PC-3 (cell line): ENCODE data around the gene APCDD1. TPM values are rescaled to one million over a fixed set of nuclear protein-coding genes. Genes with fewer than 3 reads are reported as not detected.

Experiments
- ATAC-seq: fragments of 200-7000 bp; cut with Tn5 transposase; 2 replicates; pipeline ENCODE4 v1.9.1; 2020; ENCODE audit warnings: mild to moderate bottlenecking, moderate library complexity
- BruUV-seq: library from RNA; stranded (reverse); fragments of 400-500 nt; replicated peaks from 2 replicates; lab custom pipeline; 2021; lab: Mats Ljungman, UMichigan
- CTCF ChIA-PET: fragments of 300-600 bp; sonication (Branson Sonifier 250); formaldehyde crosslinking; loops from one replicate; lab custom pipeline; 2022; ENCODE audit warnings: antibody characterized with exemption; lab: Charles Lee
- POLR2A ChIA-PET: fragments of 300-600 bp; sonication (Branson Sonifier 250); formaldehyde crosslinking; loops from one replicate; lab custom pipeline; 2022; ENCODE audit warnings: antibody characterized with exemption; ENCODE audit not compliant: unreplicated experiment; lab: Charles Lee
- DNase-seq: peaks from one replicate; pipeline ENCODE4 v3.0.0-alpha.2; 2015
- H2AFZ ChIP-seq: fragments of 300-600 bp; sonication (generic); 2 replicates; pipeline ENCODE4 v1.6.0; 2016; ENCODE audit warnings: antibody characterized with exemption, low read length
- H3F3A ChIP-seq: fragments of 300-600 bp; sonication (generic); one replicate; pipeline ENCODE4 v1.6.0; 2017; ENCODE audit warnings: antibody characterized with exemption, low read length, control low read depth, mild to moderate bottlenecking; ENCODE audit not compliant: unreplicated experiment
- H3K27ac ChIP-seq: fragments of 300-600 bp; sonication (generic); 2 replicates; pipeline ENCODE4 v1.5.1; 2016; ENCODE audit warnings: mild to moderate bottlenecking, low read length
- H3K27me3 ChIP-seq: fragments of 300-600 bp; sonication (generic); 2 replicates; pipeline ENCODE4 v1.6.1; 2016; ENCODE audit warnings: low read length, mixed read lengths
- H3K36me3 ChIP-seq: fragments of 300-600 bp; sonication (generic); 2 replicates; pipeline ENCODE4 v1.6.1; 2016; ENCODE audit warnings: low read depth, mixed run types, low read length, mixed read lengths
- H3K4me1 ChIP-seq: fragments of 300-600 bp; sonication (generic); 2 replicates; pipeline ENCODE4 v1.5.1; 2016; ENCODE audit warnings: low read length; ENCODE audit not compliant: insufficient read depth
- H3K4me2 ChIP-seq: fragments of 300-600 bp; sonication (generic); 2 replicates; pipeline ENCODE4 v1.6.0; 2016; ENCODE audit warnings: low read length
- H3K4me3 ChIP-seq: fragments of 300-600 bp; sonication (generic); 2 replicates; pipeline ENCODE4 v1.5.1; 2016; ENCODE audit warnings: mild to moderate bottlenecking, low read length, mixed read lengths
- H3K79me2 ChIP-seq: fragments of 300-600 bp; sonication (generic); 2 replicates; pipeline ENCODE4 v1.6.1; 2017; ENCODE audit warnings: low read length, mixed read lengths
- H3K9ac ChIP-seq: fragments of 300-600 bp; sonication (generic); 2 replicates; pipeline ENCODE4 v1.6.0; 2016; ENCODE audit warnings: mild to moderate bottlenecking, low read length
- H3K9me2 ChIP-seq: fragments of 300-600 bp; sonication (generic); replicated peaks from 2 replicates; pipeline ENCODE4 v1.6.1; 2016; ENCODE audit warnings: mixed run types, low read length, mixed read lengths
- H3K9me3 ChIP-seq: fragments of 300-600 bp; sonication (generic); 2 replicates; pipeline ENCODE4 v1.6.1; 2016; ENCODE audit warnings: low read length, mixed read lengths
- H4K20me1 ChIP-seq: fragments of 300-600 bp; sonication (generic); 2 replicates; pipeline ENCODE4 v1.6.1; 2016; ENCODE audit warnings: low read length, mixed read lengths
- CTCF ChIP-seq: fragments of 300-600 bp; sonication (generic); conservative IDR thresholded peaks from 2 replicates; pipeline ENCODE4 v1.5.1; 2017; ENCODE audit warnings: antibody characterized with exemption, low read depth, mild to moderate bottlenecking, low read length
- EZH2 ChIP-seq: fragments of 300-600 bp; sonication (generic); IDR thresholded peaks from one replicate; pipeline ENCODE4 v1.6.1; 2017; ENCODE audit warnings: antibody characterized with exemption, mild to moderate bottlenecking, low read length; ENCODE audit not compliant: unreplicated experiment
- EZH2phosphoT487 ChIP-seq: fragments of 300-600 bp; sonication (generic); IDR thresholded peaks from 2 replicates; pipeline ENCODE4 v1.6.1; 2018; ENCODE audit warnings: mild to moderate bottlenecking, antibody characterized with exemption, low read length, borderline replicate concordance
- intact Hi-C: fragments of 100-400 bp; cut with micrococcal nuclease; formaldehyde crosslinking; loops from 2 replicates; pipeline ENCODE4 v1.9.0; 2023
- total RNA-seq: library from RNA; depleted of rRNA; stranded (reverse); fragments of >200 nt; gene quantifications from 2 replicates; pipeline ENCODE4 v1.2.3, GENCODE V29; 2014

APCDD1 gene
- total RNA-seq, 1 experiment from 2014 or later, result not detected

GRCh38 chr18:10462597-10462996 lies 8.2 kb downstream of the APCDD1 start:
- Histone ChIP-seq H3K9me2 (no peaks in the 10 kb centered on the region), H3K4me3 (no peak overlapping the region), H3K79me2 (no peaks in the 10 kb centered on the region), H3F3A (no peaks in the 10 kb centered on the region), H2AFZ (no peak overlapping the region), H3K4me2 (no peak overlapping the region), H3K36me3 (no peaks in the 10 kb centered on the region), H3K9me3 (no peaks in the 10 kb centered on the region), H3K4me1 (no peaks in the 10 kb centered on the region), H3K9ac (no peak overlapping the region), H4K20me1 (no peaks in the 10 kb centered on the region), H3K27ac (no peak overlapping the region), H3K27me3 (peaks cover 82% of the 10 kb centered on the region)
- no TSS peak for BruUV-seq
- no peak for TF ChIP-seq EZH2phosphoT487
- no peak for TF ChIP-seq CTCF
- no peak for TF ChIP-seq EZH2
- ATAC-seq (no peak), DNase-seq (no peak)
- intact Hi-C loops, result no loop called here
- CTCF ChIA-PET, result no interaction called here
- POLR2A ChIA-PET, result no interaction called here

- BruUV-seq, result no TSS peak
- POLR2A ChIA-PET, result no interaction called here
Measured at GRCh38 chr18:10463096-10463495, 8.7 kb downstream of the APCDD1 start.

More at GRCh38 chr18:10463096-10463495, 8.7 kb downstream of the APCDD1 start:
- H3K4me2 ChIP-seq, result no peak overlapping the region
- no peak overlapping the region for H2AFZ ChIP-seq
- DNase-seq (no peak), ATAC-seq (no peak)
- no peaks in the 10 kb centered on the region for H3K36me3 ChIP-seq
- intact Hi-C loops, result no loop called here
- H3K9ac ChIP-seq, result no peak overlapping the region
- CTCF ChIA-PET, result no interaction called here
- H3K4me3 ChIP-seq, result no peak overlapping the region
- TF ChIP-seq EZH2phosphoT487, result no peak
- no peak for TF ChIP-seq CTCF
- TF ChIP-seq EZH2, result no peak
- peaks cover 82% of the 10 kb centered on the region for H3K27me3 ChIP-seq
- H3K79me2 ChIP-seq, result no peaks in the 10 kb centered on the region
- H3K9me3 ChIP-seq, result no peaks in the 10 kb centered on the region
- H4K20me1 ChIP-seq, result no peaks in the 10 kb centered on the region
- H3K27ac ChIP-seq, result no peak overlapping the region
- no peaks in the 10 kb centered on the region for H3F3A ChIP-seq
- H3K9me2 ChIP-seq, result no peaks in the 10 kb centered on the region
- no peaks in the 10 kb centered on the region for H3K4me1 ChIP-seq
